ENCODE measurements around the gene STAB1.

Gene STAB1

GRCh38 chr3:52495777-52496602 lies 852 bp downstream of the STAB1 start:
- no peak for TF ChIP-seq ZNF8 (CRISPR knock-in tag; IDR thresholded peaks at IDR 0.05)
- TF ChIP-seq OSR1 (CRISPR knock-in tag; IDR thresholded peaks at IDR 0.05): no peak
- no peak for TF ChIP-seq ZNF70 (CRISPR knock-in tag; IDR thresholded peaks at IDR 0.05)
- TF ChIP-seq ESRRG (CRISPR knock-in tag; IDR thresholded peaks at IDR 0.05): no peak
- no peak for TF ChIP-seq ZC3H10 (CRISPR knock-in tag; IDR thresholded peaks at IDR 0.05)
- no peak for TF ChIP-seq PPARA (CRISPR knock-in tag; IDR thresholded peaks at IDR 0.05; ENCODE audit: borderline replicate concordance)
- TF ChIP-seq CREB5 (CRISPR knock-in tag; IDR thresholded peaks at IDR 0.05; ENCODE audit: low read depth): no peak
- no peak for TF ChIP-seq ZNF565 (CRISPR knock-in tag; conservative IDR thresholded peaks at IDR 0.05; ENCODE audit: low read depth)
- TF ChIP-seq TSHZ2 (CRISPR knock-in tag; IDR thresholded peaks at IDR 0.05): no peak
- no peak for TF ChIP-seq TCF4 (CRISPR knock-in tag; IDR thresholded peaks at IDR 0.05; ENCODE audit: borderline replicate concordance)
- TF ChIP-seq ZFP3 (CRISPR knock-in tag; IDR thresholded peaks at IDR 0.05): no peak
- no peak for TF ChIP-seq CSDC2 (CRISPR knock-in tag; IDR thresholded peaks at IDR 0.05)
- TF ChIP-seq PATZ1 (CRISPR knock-in tag; IDR thresholded peaks at IDR 0.05; ENCODE audit: borderline replicate concordance): no peak
- TF ChIP-seq SNAI2 (CRISPR knock-in tag; IDR thresholded peaks at IDR 0.05): no peak
- TF ChIP-seq RARB (CRISPR knock-in tag; IDR thresholded peaks at IDR 0.05): no peak
- no peak for TF ChIP-seq ARNTL (CRISPR knock-in tag; IDR thresholded peaks at IDR 0.05; ENCODE audit: borderline replicate concordance, low read depth)
- no peak for TF ChIP-seq ISL1 (CRISPR knock-in tag; IDR thresholded peaks at IDR 0.05)
- TF ChIP-seq CSRNP3 (CRISPR knock-in tag; IDR thresholded peaks at IDR 0.05): no peak
- no peak for TF ChIP-seq TOX (CRISPR knock-in tag; IDR thresholded peaks at IDR 0.05; ENCODE audit: borderline replicate concordance)
- peak; percentile 50 for ATAC-seq

GRCh38 chr3:52498137-52499054 lies 3.3 kb downstream of the STAB1 start:
- ATAC-seq: no peak
- TF ChIP-seq CSDC2 (CRISPR knock-in tag; IDR thresholded peaks at IDR 0.05) (no peak), SNAI2 (CRISPR knock-in tag; IDR thresholded peaks at IDR 0.05) (no peak), ZC3H10 (CRISPR knock-in tag; IDR thresholded peaks at IDR 0.05) (no peak), TSHZ2 (CRISPR knock-in tag; IDR thresholded peaks at IDR 0.05) (no peak), ZFP30 (CRISPR knock-in tag; IDR thresholded peaks at IDR 0.05) (no peak), CREB5 (CRISPR knock-in tag; IDR thresholded peaks at IDR 0.05; ENCODE audit: low read depth) (no peak)
